ENCODE measurements around the gene ABHD18. TPM values are rescaled to one million over a fixed set of nuclear protein-coding genes. Genes with fewer than 3 reads are reported as not detected.
"Not testable (repeated sequence)": the region's sequence is repeated elsewhere in the genome, so short reads cannot be mapped to it uniquely, and the experiment has no call there.

Gene ABHD18
- total and polyA plus RNA-seq, 4 donors, result 9.9 to 13.7 (median 12.6) TPM

- H3K4me1 ChIP-seq (ENCODE audit: control insufficient read depth, insufficient read depth, low read length), result no peaks in the 10 kb centered on the region
- no peak overlapping the region for H3K4me3 ChIP-seq (ENCODE audit: low read depth, low read length)
- H3K27me3 ChIP-seq (ENCODE audit: control insufficient read depth, insufficient read depth, low read length), result no peaks in the 10 kb centered on the region
- no peak for DNase-seq (ENCODE audit: low read depth in 4 of 6, low spot score in 6 of 6)
- H3K9me3 ChIP-seq (ENCODE audit: control insufficient read depth, insufficient read depth, low read length), result no peaks in the 10 kb centered on the region
- no peak overlapping the region for H3K27ac ChIP-seq (ENCODE audit: low read depth, low read length)
- WGBS (ENCODE audit: insufficient coverage), result 100% methylated on average over 2 of the region's 2 CpGs
- H3K36me3 ChIP-seq (ENCODE audit: control insufficient read depth, insufficient read depth, low read length), result peaks cover 7% of the 10 kb centered on the region
Measured at GRCh38 chr4:127978930-127979329, 13.7 kb downstream of the ABHD18 start.

DNA sequence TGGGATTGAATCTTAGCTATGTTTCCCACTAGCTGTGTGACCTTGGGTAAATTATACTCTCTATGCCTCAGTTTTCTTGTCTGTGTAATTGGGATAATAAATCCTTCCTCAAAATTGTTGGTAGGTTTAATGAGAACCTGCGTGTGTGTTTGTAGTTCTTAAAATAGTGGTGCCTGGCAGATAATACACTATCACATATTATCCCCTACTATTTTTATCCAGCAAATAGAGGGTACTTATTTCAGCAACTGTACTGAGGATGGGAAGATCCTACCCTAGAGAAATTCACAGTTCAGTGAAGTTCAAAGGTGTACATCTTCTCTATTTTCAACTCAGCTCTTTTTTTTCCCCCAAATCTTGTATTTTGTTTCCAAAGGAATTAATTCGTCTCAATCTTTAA lies 17.2 kb downstream of the ABHD18 start:
- WGBS (ENCODE audit: insufficient coverage), result no CpG with 5 or more reads among the region's 2 CpGs
- H3K4me3 ChIP-seq (ENCODE audit: low read depth, low read length), result no peak overlapping the region
- no peaks in the 10 kb centered on the region for H3K27me3 ChIP-seq (ENCODE audit: control insufficient read depth, insufficient read depth, low read length)
- no peaks in the 10 kb centered on the region for H3K9me3 ChIP-seq (ENCODE audit: control insufficient read depth, insufficient read depth, low read length)
- peaks cover 12% of the 10 kb centered on the region for H3K36me3 ChIP-seq (ENCODE audit: control insufficient read depth, insufficient read depth, low read length)
- DNase-seq (ENCODE audit: low read depth in 4 of 6, low spot score in 6 of 6), result no peak
- H3K27ac ChIP-seq (ENCODE audit: low read depth, low read length), result no peak overlapping the region
- no peaks in the 10 kb centered on the region for H3K4me1 ChIP-seq (ENCODE audit: control insufficient read depth, insufficient read depth, low read length)

GRCh38 chr4:127985989-127986388 lies 20.8 kb downstream of the ABHD18 start:
- H3K4me3 ChIP-seq (ENCODE audit: low read depth, low read length), result no peak overlapping the region
- WGBS (ENCODE audit: insufficient coverage), result no CpG with 5 or more reads among the region's 1 CpG
- H3K36me3 ChIP-seq (ENCODE audit: control insufficient read depth, insufficient read depth, low read length), result peaks cover 14% of the 10 kb centered on the region
- no peaks in the 10 kb centered on the region for H3K4me1 ChIP-seq (ENCODE audit: control insufficient read depth, insufficient read depth, low read length)
- H3K9me3 ChIP-seq (ENCODE audit: control insufficient read depth, insufficient read depth, low read length), result no peaks in the 10 kb centered on the region
- H3K27me3 ChIP-seq (ENCODE audit: control insufficient read depth, insufficient read depth, low read length), result no peaks in the 10 kb centered on the region
- no peak for DNase-seq (ENCODE audit: low read depth in 4 of 6, low spot score in 6 of 6)
- H3K27ac ChIP-seq (ENCODE audit: low read depth, low read length), result no peak overlapping the region

DNA sequence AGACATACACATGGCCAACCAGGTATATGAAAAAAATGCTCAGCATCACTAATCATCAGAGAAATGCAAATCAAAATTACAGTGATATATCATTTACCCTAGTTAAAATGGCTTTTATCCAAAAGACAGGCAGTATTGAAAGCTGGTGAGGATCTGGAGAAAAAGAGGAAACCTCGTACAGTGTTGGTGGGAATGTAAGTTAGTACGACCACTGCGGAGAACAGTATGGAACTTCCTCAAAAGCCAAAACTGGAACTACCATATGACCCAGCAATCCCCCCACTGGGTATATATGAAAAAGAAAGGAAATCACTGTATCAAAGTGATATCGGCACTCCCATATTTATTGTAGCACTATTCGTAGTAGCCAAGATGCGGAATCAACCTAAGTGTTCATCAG lies 23.4 kb downstream of the ABHD18 start:
- Histone ChIP-seq H3K9me3 (ENCODE audit: control insufficient read depth, insufficient read depth, low read length) (no peaks in the 10 kb centered on the region), H3K4me1 (ENCODE audit: control insufficient read depth, insufficient read depth, low read length) (no peaks in the 10 kb centered on the region), H3K27ac (ENCODE audit: low read depth, low read length) (no peak overlapping the region), H3K27me3 (ENCODE audit: control insufficient read depth, insufficient read depth, low read length) (no peaks in the 10 kb centered on the region), H3K4me3 (ENCODE audit: low read depth, low read length) (no peak overlapping the region), H3K36me3 (ENCODE audit: control insufficient read depth, insufficient read depth, low read length) (peaks cover 12% of the 10 kb centered on the region)
- no CpG with 5 or more reads among the region's 6 CpGs for WGBS (ENCODE audit: insufficient coverage)
- DNase-seq (ENCODE audit: low read depth in 4 of 6, low spot score in 6 of 6), result no peak

- no peak overlapping the region for H3K27ac ChIP-seq (ENCODE audit: low read depth, low read length)
- peaks cover 5% of the 10 kb centered on the region for H3K36me3 ChIP-seq (ENCODE audit: control insufficient read depth, insufficient read depth, low read length)
- WGBS (ENCODE audit: insufficient coverage), result no CpG with 5 or more reads among the region's 2 CpGs
- no peak for DNase-seq (ENCODE audit: low read depth in 4 of 6, low spot score in 6 of 6)
- H3K9me3 ChIP-seq (ENCODE audit: control insufficient read depth, insufficient read depth, low read length), result no peaks in the 10 kb centered on the region
- no peaks in the 10 kb centered on the region for H3K27me3 ChIP-seq (ENCODE audit: control insufficient read depth, insufficient read depth, low read length)
- H3K4me1 ChIP-seq (ENCODE audit: control insufficient read depth, insufficient read depth, low read length), result no peaks in the 10 kb centered on the region
- no peak overlapping the region for H3K4me3 ChIP-seq (ENCODE audit: low read depth, low read length)
Measured at GRCh38 chr4:127993151-127993550, 27.9 kb downstream of the ABHD18 start.

GRCh38 chr4:127995776-127996175 lies 30.6 kb downstream of the ABHD18 start:
- Histone ChIP-seq H3K36me3 (ENCODE audit: control insufficient read depth, insufficient read depth, low read length) (peaks cover 4% of the 10 kb centered on the region), H3K27me3 (ENCODE audit: control insufficient read depth, insufficient read depth, low read length) (no peaks in the 10 kb centered on the region), H3K9me3 (ENCODE audit: control insufficient read depth, insufficient read depth, low read length) (no peaks in the 10 kb centered on the region), H3K4me1 (ENCODE audit: control insufficient read depth, insufficient read depth, low read length) (no peaks in the 10 kb centered on the region), H3K4me3 (ENCODE audit: low read depth, low read length) (no peak overlapping the region), H3K27ac (ENCODE audit: low read depth, low read length) (no peak overlapping the region)
- DNase-seq (ENCODE audit: low read depth in 4 of 6, low spot score in 6 of 6), result no peak
- WGBS (ENCODE audit: insufficient coverage), result 100% methylated on average over 1 of the region's 1 CpG

GRCh38 chr4:127996521-127996920 lies 31.3 kb downstream of the ABHD18 start:
- not testable (repeated sequence) for DNase-seq (ENCODE audit: low read depth in 4 of 6, low spot score in 6 of 6); H3K27ac ChIP-seq (ENCODE audit: low read depth, low read length); H3K36me3 ChIP-seq (ENCODE audit: control insufficient read depth, insufficient read depth, low read length); H3K9me3 ChIP-seq (ENCODE audit: control insufficient read depth, insufficient read depth, low read length); H3K27me3 ChIP-seq (ENCODE audit: control insufficient read depth, insufficient read depth, low read length); H3K4me1 ChIP-seq (ENCODE audit: control insufficient read depth, insufficient read depth, low read length); H3K4me3 ChIP-seq (ENCODE audit: low read depth, low read length)
- WGBS (ENCODE audit: insufficient coverage), result 97% methylated on average over 5 of the region's 6 CpGs

DNA sequence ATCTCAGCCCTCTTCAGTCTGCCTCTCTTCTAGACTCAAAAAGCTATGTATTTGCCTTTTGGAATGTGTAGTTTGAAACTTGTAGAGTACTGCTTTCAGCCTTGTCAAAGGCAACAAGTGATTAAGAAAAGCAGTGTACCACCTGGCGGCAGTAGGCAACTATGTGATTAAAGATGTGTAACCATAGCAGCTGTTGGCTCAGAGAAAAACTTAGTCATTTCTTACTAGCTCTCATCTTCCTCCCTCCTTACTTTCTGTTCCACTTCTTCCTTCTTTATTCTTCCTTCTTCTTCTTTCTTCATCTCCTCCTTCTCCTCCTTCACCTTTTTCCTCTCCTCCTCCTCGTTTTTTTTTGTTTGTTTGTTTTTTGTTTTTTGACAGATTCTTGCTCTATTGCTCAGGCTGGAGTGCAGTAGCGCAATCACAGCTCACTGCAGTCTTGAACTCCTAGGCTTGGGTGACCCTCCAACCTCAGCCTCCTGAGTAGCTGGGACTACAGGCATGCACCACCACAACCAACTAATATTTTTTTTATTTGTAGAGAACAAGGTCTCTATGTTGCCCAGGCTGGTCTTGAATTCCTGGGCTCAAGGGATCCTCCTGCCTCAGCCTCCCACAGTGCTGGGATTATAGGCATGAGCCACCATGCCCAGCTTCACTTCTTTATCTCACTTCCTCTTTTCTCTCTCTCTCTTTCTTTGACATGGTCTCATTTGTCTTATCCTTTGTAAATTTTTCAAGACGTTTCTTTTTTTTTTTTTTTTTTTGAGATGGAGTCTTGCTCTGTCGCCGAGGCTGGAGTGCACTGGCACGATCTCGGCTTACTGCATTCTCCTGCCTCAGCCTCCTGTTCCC lies 32.6 kb downstream of the ABHD18 start:
- no peak for DNase-seq (ENCODE audit: low read depth in 4 of 6, low spot score in 6 of 6)
- Histone ChIP-seq H3K27ac (ENCODE audit: low read depth, low read length) (no peak overlapping the region), H3K4me1 (ENCODE audit: control insufficient read depth, insufficient read depth, low read length) (no peaks in the 10 kb centered on the region), H3K36me3 (ENCODE audit: control insufficient read depth, insufficient read depth, low read length) (peaks cover 4% of the 10 kb centered on the region), H3K27me3 (ENCODE audit: control insufficient read depth, insufficient read depth, low read length) (no peaks in the 10 kb centered on the region), H3K4me3 (ENCODE audit: low read depth, low read length) (no peak overlapping the region), H3K9me3 (ENCODE audit: control insufficient read depth, insufficient read depth, low read length) (no peaks in the 10 kb centered on the region)
- WGBS (ENCODE audit: insufficient coverage), result no CpG with 5 or more reads among the region's 8 CpGs

DNA sequence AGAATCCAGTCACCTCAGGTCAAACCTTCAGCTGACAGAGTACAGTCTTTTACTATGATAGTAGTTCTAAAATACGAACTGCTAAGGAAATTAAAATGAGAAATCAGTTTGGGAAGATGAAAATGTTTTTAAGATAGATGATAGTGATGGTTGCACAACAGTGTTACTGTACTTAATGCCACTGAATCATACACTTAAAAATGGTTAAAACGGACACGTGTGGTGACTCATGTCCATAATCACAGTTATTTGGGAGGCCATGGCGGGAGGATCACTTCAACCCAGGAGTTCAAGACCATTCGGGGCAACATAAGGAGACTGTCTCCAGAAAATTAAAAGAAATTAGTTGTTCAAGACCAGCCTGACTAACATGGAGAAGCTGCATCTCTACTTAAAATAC lies 41.4 kb downstream of the ABHD18 start:
- Histone ChIP-seq H3K27me3 (ENCODE audit: control insufficient read depth, insufficient read depth, low read length) (no peaks in the 10 kb centered on the region), H3K4me1 (ENCODE audit: control insufficient read depth, insufficient read depth, low read length) (no peaks in the 10 kb centered on the region), H3K4me3 (ENCODE audit: low read depth, low read length) (no peak overlapping the region), H3K27ac (ENCODE audit: low read depth, low read length) (no peak overlapping the region), H3K36me3 (ENCODE audit: control insufficient read depth, insufficient read depth, low read length) (peaks cover 4% of the 10 kb centered on the region), H3K9me3 (ENCODE audit: control insufficient read depth, insufficient read depth, low read length) (no peaks in the 10 kb centered on the region)
- 100% methylated on average over 3 of the region's 5 CpGs for WGBS (ENCODE audit: insufficient coverage)
- no peak for DNase-seq (ENCODE audit: low read depth in 4 of 6, low spot score in 6 of 6)

DNA sequence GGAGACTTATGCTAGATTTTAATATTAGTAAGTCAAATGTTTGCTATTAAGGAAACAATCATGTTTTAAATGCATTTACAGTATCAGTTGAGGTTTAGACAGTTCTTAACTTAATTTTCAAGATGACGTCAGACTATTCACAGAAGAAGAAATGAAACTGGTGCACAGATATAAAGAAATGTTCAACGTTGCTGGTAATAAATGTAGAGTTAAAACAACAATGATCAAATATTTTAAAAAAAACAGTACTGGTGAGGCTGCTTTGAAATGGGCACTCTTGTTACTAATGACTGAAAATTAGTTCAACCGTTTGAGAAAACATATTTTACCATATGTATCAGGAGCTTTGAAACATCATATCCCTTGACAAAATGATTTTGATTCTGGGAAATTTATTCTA lies 44.2 kb downstream of the ABHD18 start:
- no peaks in the 10 kb centered on the region for H3K9me3 ChIP-seq (ENCODE audit: control insufficient read depth, insufficient read depth, low read length)
- no peak for DNase-seq (ENCODE audit: low read depth in 4 of 6, low spot score in 6 of 6)
- no peaks in the 10 kb centered on the region for H3K4me1 ChIP-seq (ENCODE audit: control insufficient read depth, insufficient read depth, low read length)
- peaks cover 5% of the 10 kb centered on the region for H3K36me3 ChIP-seq (ENCODE audit: control insufficient read depth, insufficient read depth, low read length)
- no peaks in the 10 kb centered on the region for H3K27me3 ChIP-seq (ENCODE audit: control insufficient read depth, insufficient read depth, low read length)
- no peak overlapping the region for H3K27ac ChIP-seq (ENCODE audit: low read depth, low read length)
- WGBS (ENCODE audit: insufficient coverage), result no CpG with 5 or more reads among the region's 3 CpGs
- no peak overlapping the region for H3K4me3 ChIP-seq (ENCODE audit: low read depth, low read length)

Data from spinal cord (tissue), 10 donors.